PC-9 (cell line): Measurements from ENCODE around the gene GJC2. TPM values are rescaled to one million over a fixed set of nuclear protein-coding genes. Genes with fewer than 3 reads are reported as not detected.

Experiments used
- BruUV-seq: library from RNA; stranded (reverse); fragments of 400-500 nt; replicated peaks from 2 replicates; lab custom pipeline; 2021; lab: Mats Ljungman, UMichigan
- CTCF ChIA-PET: fragments of 300-600 bp; sonication (Branson Sonifier 250); formaldehyde crosslinking; loops from one replicate; lab custom pipeline; 2022; ENCODE audit warnings: antibody characterized with exemption; lab: Charles Lee
- POLR2A ChIA-PET: fragments of 300-600 bp; sonication (Branson Sonifier 250); formaldehyde crosslinking; loops from one replicate; lab custom pipeline; 2022; ENCODE audit warnings: antibody characterized with exemption; ENCODE audit not compliant: unreplicated experiment; lab: Charles Lee
- DNase-seq, 2 experiments: peaks; one replicate each; pipeline versions ENCODE4 v3.0.0 to v3.0.0-alpha.2; 2015 to 2022; ENCODE audit warnings: mixed read lengths in 1 of 2
- H2AFZ ChIP-seq: fragments of 200-600 bp; sonication (generic); 2 replicates; pipeline ENCODE4 v1.8.1; 2017; ENCODE audit warnings: antibody characterized with exemption
- H3F3A ChIP-seq: fragments of 200-600 bp; sonication (generic); 2 replicates; pipeline ENCODE4 v1.8.1; 2017; ENCODE audit warnings: antibody characterized with exemption, mild to moderate bottlenecking, low read depth; ENCODE audit not compliant: insufficient read depth
- H3K27ac ChIP-seq: fragments of 200-600 bp; sonication (generic); 2 replicates; pipeline ENCODE4 v1.6.1; 2016; ENCODE audit warnings: mixed run types
- H3K27me3 ChIP-seq: fragments of 200-600 bp; sonication (generic); 2 replicates; pipeline ENCODE4 v1.6.1; 2016; ENCODE audit warnings: low read depth, mixed run types; ENCODE audit not compliant: insufficient read depth
- H3K36me3 ChIP-seq: fragments of 200-600 bp; sonication (generic); 2 replicates; pipeline ENCODE4 v1.6.1; 2016; ENCODE audit warnings: low read depth, mixed run types
- H3K4me1 ChIP-seq: fragments of 200-600 bp; sonication (generic); replicated peaks from 2 replicates; pipeline ENCODE4 v1.6.1; 2016; ENCODE audit warnings: mixed run types; ENCODE audit not compliant: insufficient read depth
- H3K4me2 ChIP-seq: fragments of 200-600 bp; sonication (generic); 2 replicates; pipeline ENCODE4 v1.6.1; 2017; ENCODE audit warnings: mixed run types
- H3K4me3 ChIP-seq: fragments of 200-600 bp; sonication (generic); 2 replicates; pipeline ENCODE4 v1.6.1; 2016; ENCODE audit warnings: mixed run types
- H3K79me2 ChIP-seq: fragments of 200-600 bp; sonication (generic); 2 replicates; pipeline ENCODE4 v1.6.1; 2017; ENCODE audit warnings: low read depth, mixed run types
- H3K9me2 ChIP-seq: fragments of 200-600 bp; sonication (generic); 2 replicates; pipeline ENCODE4 v1.8.1; 2017; ENCODE audit warnings: mild to moderate bottlenecking; ENCODE audit not compliant: insufficient read depth
- H3K9me3 ChIP-seq: fragments of 200-600 bp; sonication (generic); 2 replicates; pipeline ENCODE4 v1.8.1; 2016; ENCODE audit warnings: low read depth; ENCODE audit not compliant: insufficient read depth
- H4K20me1 ChIP-seq: fragments of 200-600 bp; sonication (generic); 2 replicates; pipeline ENCODE4 v1.8.1; 2017; ENCODE audit not compliant: insufficient read depth
- CTCF ChIP-seq: fragments of 200-600 bp; sonication (generic); conservative IDR thresholded peaks from 2 replicates; pipeline ENCODE4 v1.6.1; 2017; ENCODE audit warnings: mixed run types, antibody characterized with exemption, mild to moderate bottlenecking, moderate library complexity
- EZH2 ChIP-seq: fragments of 200-600 bp; sonication (generic); IDR thresholded peaks from 2 replicates; pipeline ENCODE4 v1.8.0; 2017; ENCODE audit warnings: antibody characterized with exemption, low read depth
- intact Hi-C: fragments of 100-400 bp; cut with micrococcal nuclease; formaldehyde crosslinking; loops from one replicate; pipeline ENCODE4 v1.10.0; 2022; ENCODE audit not compliant: unreplicated experiment
- total RNA-seq: library from RNA; stranded (reverse); gene quantifications from 2 replicates; pipeline ENCODE4 v1.2.3, GENCODE V29; 2021

Gene GJC2
- total RNA-seq, 1 experiment from 2014 or later: 2.1 TPM

GRCh38 chr1:228165372-228166169 lies 15.8 kb downstream of the GJC2 start, which contains the start of gene IBA57:
Gene IBA57, plus strand, starts transcription at chr1:228165804. Its CDS starts 13 bp downstream, at chr1:228165817.
- POLR2A ChIA-PET: interaction anchor here (0.5 to 1.0 kb wide), 9 partner anchors 8 to 431 kb away, joined by 3 to 7 read pairs (median 3); partner anchors contain the start of genes JMJD4 and SNAP47
- no peaks in the 10 kb centered on the region for H3K36me3 ChIP-seq
- H3K4me2 ChIP-seq: peak within 1 kb of the TSS; percentile 88

GRCh38 chr1:228166170-228166936 lies 16.6 kb downstream of the GJC2 start:
- peak; percentile 82 to 85 for DNase-seq
- Histone ChIP-seq H3K27ac (peak overlapping the region; percentile 44), H3K4me1 (peaks cover 13% of the 10 kb centered on the region), H3K4me2 (peak overlapping the region; percentile 73), H4K20me1 (no peaks in the 10 kb centered on the region), H3K79me2 (0 out of 2 replicates have a peak, but pooled peaks cover 21% of the 10 kb centered on the region), H3K27me3 (no peaks in the 10 kb centered on the region), H3K9me3 (no peaks in the 10 kb centered on the region), H3K4me3 (peak overlapping the region; percentile 88), H3F3A (peaks cover 7% of the 10 kb centered on the region; the same call in 1 of the 2 replicates), H2AFZ (no peak overlapping the region), H3K36me3 (no peaks in the 10 kb centered on the region), H3K9me2 (no peaks in the 10 kb centered on the region)
- ChIA-PET CTCF (interaction anchor here (0.9 to 1.4 kb wide), 3 partner anchors 14 to 162 kb away, joined by 3 to 5 read pairs (median 4); no protein-coding TSS in a partner anchor), POLR2A (interaction anchor here (0.5 to 0.7 kb wide), 4 partner anchors 202 to 407 kb away, joined by 3 to 7 read pairs (median 4); no protein-coding TSS in a partner anchor)
- BruUV-seq: no TSS peak
- TF ChIP-seq CTCF: no peak; the same call in none of the 2 replicates
- intact Hi-C loops: loop anchor here (1.0 to 5.0 kb wide), 6 partner anchors 26 to 604 kb away; partner anchors contain the start of genes GUK1, MRPL55 and ZNF678

More at GRCh38 chr1:228165372-228166169, 15.8 kb downstream of the GJC2 start, which contains the start of gene IBA57:
- intact Hi-C loops: loop anchor here (1.0 to 5.0 kb wide), 6 partner anchors 25 to 603 kb away; partner anchors contain the start of genes GUK1, MRPL55 and ZNF678
- peak; percentile 93 to 100 for DNase-seq
- Histone ChIP-seq H3K27ac (peak within 1 kb of the TSS; percentile 89), H3K4me1 (peaks cover 13% of the 10 kb centered on the region), H3K9me2 (no peaks in the 10 kb centered on the region), H3K9me3 (no peaks in the 10 kb centered on the region), H3K27me3 (no peaks in the 10 kb centered on the region), H3F3A (peaks cover 7% of the 10 kb centered on the region; the same call in 1 of the 2 replicates), H3K4me3 (peak within 1 kb of the TSS; percentile 88), H3K79me2 (0 out of 2 replicates have a peak, but pooled peaks cover 21% of the 10 kb centered on the region), H4K20me1 (no peaks in the 10 kb centered on the region), H2AFZ (peak within 1 kb of the TSS; percentile 76; the same call in 1 of the 2 replicates)
- CTCF ChIA-PET: interaction anchor here (0.6 to 1.5 kb wide), 7 partner anchors 10 to 162 kb away, joined by 3 to 11 read pairs (median 8); no protein-coding TSS in a partner anchor
- TF ChIP-seq CTCF (peak; percentile 79), EZH2 (no peak)
- no TSS peak for BruUV-seq
